Activated T-helper 2 cell treated with anti-CD3 and anti-CD28 coated beads, Interferon-gamma antibody, Interleukin-2, Interleukin-4, amounts not matched to agents 10 μg/mL and 5 μg/mL and 100 μg/mL, durations not matched to agents 14 hours and 24 hours and 36 hours (primary cell): Measurements from ENCODE around the gene NPC1L1. TPM values are rescaled to one million over a fixed set of nuclear protein-coding genes. Genes with fewer than 3 reads are reported as not detected.

ENCODE experiments used
- DNase-seq: peaks from one replicate; pipeline ENCODE4 v3.0.0; 2021; ENCODE audit warnings: low spot score
- H3K27ac Mint-ChIP-seq: one replicate; pipeline ENCODE4 v1.8.0; 2021; ENCODE audit warnings: mixed read lengths
- H3K27me3 Mint-ChIP-seq: one replicate; pipeline ENCODE4 v1.8.0; 2021; ENCODE audit warnings: low read depth, mixed read lengths
- H3K36me3 Mint-ChIP-seq: one replicate; pipeline ENCODE4 v1.8.0; 2021; ENCODE audit warnings: low read depth, mixed read lengths
- H3K4me1 Mint-ChIP-seq: one replicate; pipeline ENCODE4 v1.8.0; 2021; ENCODE audit warnings: low read depth, mixed read lengths
- H3K4me3 Mint-ChIP-seq: one replicate; pipeline ENCODE4 v1.8.0; 2021; ENCODE audit warnings: low read depth, mild to moderate bottlenecking, moderate library complexity, mixed read lengths
- H3K9me3 Mint-ChIP-seq: one replicate; pipeline ENCODE4 v1.8.0; 2021; ENCODE audit warnings: mixed read lengths
- intact Hi-C: fragments of 100-400 bp; cut with micrococcal nuclease; formaldehyde crosslinking; loops from one replicate; pipeline ENCODE4 v1.15.1; 2023
- total RNA-seq: library from RNA; stranded (reverse); gene quantifications from 2 replicates; pipeline ENCODE4 v1.2.3, GENCODE V29; 2022

Gene NPC1L1
- total RNA-seq, 1 donor from 2014 or later, result not detected

DNA sequence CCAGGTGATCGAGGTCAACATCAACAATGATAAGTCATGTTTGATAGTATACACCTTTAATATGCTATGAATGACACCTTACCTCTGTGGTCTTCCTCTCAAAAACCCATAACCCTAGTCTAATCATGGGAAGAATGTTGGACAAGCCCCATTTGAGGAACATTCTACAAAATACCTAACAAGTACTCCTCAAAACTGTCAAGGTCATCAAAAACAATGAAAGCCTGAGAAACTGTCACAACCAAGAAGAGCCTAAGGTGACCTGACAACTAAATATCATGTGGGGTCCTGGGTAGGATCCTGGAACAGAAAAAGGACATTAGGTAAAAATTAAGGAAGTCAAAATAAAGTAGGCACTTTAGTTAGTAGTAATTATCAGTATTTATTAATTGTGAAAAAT lies 44.7 kb downstream of the NPC1L1 start:
- no peak overlapping the region for H3K4me3 Mint-ChIP-seq
- no peaks in the 10 kb centered on the region for H3K36me3 Mint-ChIP-seq
- intact Hi-C loops, result no loop called here
- no peaks in the 10 kb centered on the region for H3K9me3 Mint-ChIP-seq
- H3K4me1 Mint-ChIP-seq, result no peaks in the 10 kb centered on the region
- DNase-seq, result no peak
- no peak overlapping the region for H3K27ac Mint-ChIP-seq
- H3K27me3 Mint-ChIP-seq, result peaks cover 3% of the 10 kb centered on the region

- H3K9me3 Mint-ChIP-seq, result no peaks in the 10 kb centered on the region
- H3K4me1 Mint-ChIP-seq, result peaks cover 5% of the 10 kb centered on the region
- H3K27ac Mint-ChIP-seq, result no peak overlapping the region
- peaks cover 3% of the 10 kb centered on the region for H3K27me3 Mint-ChIP-seq
- DNase-seq, result no peak
- H3K36me3 Mint-ChIP-seq, result peaks cover 1% of the 10 kb centered on the region
- H3K4me3 Mint-ChIP-seq, result no peak overlapping the region
- intact Hi-C loops, result no loop called here
Measured at GRCh38 chr7:44494960-44495359, 46.2 kb downstream of the NPC1L1 start.

DNA sequence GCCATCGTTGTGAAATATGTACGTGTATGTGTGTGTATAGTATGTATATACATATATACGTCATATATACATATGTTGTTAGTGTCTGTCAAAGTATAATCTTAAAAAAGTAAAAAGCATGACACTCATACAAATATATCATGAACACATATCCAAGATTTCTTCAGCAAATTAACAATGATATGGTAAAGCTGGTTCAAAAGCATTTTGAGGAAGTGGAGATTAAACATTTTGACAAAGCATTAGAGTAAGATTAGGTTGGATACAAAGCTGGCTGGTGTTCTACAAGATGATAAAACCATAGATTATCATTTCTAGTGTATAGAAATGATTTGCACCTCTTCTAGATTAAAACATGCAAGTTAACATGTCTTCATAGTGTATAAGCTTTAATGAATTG lies 49.9 kb downstream of the NPC1L1 start:
- Mint-ChIP-seq H3K27me3 (no peaks in the 10 kb centered on the region), H3K9me3 (no peaks in the 10 kb centered on the region), H3K27ac (peak overlapping the region; percentile 91), H3K4me3 (peak overlapping the region; percentile 85), H3K4me1 (peaks cover 29% of the 10 kb centered on the region), H3K36me3 (peaks cover 23% of the 10 kb centered on the region)
- intact Hi-C loops, result loop anchor here (2.0 kb wide), 1 partner anchor 306 kb away; the partner anchor contains the start of gene PPIA
- no peak for DNase-seq

DNA sequence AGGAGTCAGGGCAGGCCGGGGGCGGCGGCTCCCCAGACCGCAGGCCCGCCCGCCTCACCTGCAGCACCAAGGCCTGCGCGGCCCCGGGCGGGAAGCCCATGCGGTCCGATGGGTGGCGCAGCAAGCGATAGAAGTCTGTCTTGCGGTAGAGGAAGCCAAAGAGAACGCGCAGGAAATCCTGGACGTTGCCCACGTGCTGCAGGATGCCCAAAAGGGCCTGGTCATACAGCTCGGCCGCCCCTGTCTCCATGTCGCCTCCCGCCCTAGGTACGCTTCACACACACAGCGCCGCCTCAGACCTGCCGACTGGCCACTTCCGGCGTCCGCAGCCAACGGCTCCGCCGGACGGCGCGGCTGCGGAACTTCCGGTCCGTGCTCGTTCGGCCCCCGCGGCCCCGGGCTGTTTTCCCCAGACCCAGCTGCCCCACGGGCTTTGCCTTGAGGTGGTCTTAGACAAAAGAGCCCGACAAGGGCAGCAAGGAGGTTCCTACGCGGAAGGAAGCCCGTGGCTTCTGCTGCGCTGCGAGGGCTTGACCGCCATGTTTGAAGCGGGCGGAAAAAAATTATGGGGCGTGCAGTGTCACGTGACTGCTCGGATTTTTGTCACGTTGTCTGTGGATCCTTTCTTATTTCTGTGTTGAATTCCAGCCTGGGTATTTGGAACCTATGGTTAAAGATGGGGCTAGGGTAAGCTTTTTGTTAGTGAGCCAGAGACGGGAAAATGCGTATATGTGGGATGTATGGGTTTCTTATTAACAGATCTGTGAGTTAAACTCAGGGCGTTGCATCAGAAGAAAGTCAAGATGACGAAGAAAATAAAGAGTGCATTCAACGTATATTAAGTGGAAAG lies 50.6 kb downstream of the NPC1L1 start, which contains the start of gene NUDCD3:
NUDCD3 (minus strand) TSS at position 308 of the 850 bp plus-strand sequence; CDS start at position 250, 58 bp downstream.
- H3K4me3 Mint-ChIP-seq, result peak within 1 kb of the TSS; percentile 85
- peaks cover 29% of the 10 kb centered on the region for H3K36me3 Mint-ChIP-seq
- no peaks in the 10 kb centered on the region for H3K9me3 Mint-ChIP-seq
- no peaks in the 10 kb centered on the region for H3K27me3 Mint-ChIP-seq
- H3K27ac Mint-ChIP-seq, result peak within 1 kb of the TSS; percentile 91
- intact Hi-C loops, result loop anchor here (1.0 to 2.0 kb wide), 2 partner anchors 30 to 306 kb away; partner anchors contain the start of gene PPIA
- DNase-seq, result peak; percentile 77
- H3K4me1 Mint-ChIP-seq, result peaks cover 35% of the 10 kb centered on the region

DNA sequence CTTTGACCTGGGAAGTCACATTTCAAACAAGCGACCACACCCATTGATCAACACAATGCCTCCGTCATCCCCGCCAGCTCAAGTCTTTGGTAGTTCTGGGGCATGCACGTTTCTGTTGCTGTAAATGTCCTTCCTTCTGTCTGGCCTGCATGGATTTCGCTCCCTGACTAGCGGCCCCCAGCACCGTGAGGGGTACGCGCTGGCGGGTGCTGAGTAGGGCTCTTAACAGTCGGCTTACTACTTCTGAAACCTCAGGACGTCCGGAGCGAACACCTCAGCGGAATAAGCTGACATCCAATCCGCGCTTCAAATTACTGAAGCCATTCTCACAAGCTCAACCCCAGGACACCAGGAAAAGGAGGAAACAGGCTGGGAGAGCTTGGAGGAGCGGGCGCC lies 51.2 kb downstream of the NPC1L1 start:
- H3K36me3 Mint-ChIP-seq, result peaks cover 33% of the 10 kb centered on the region
- no peaks in the 10 kb centered on the region for H3K9me3 Mint-ChIP-seq
- peak overlapping the region; percentile 85 for H3K4me3 Mint-ChIP-seq
- DNase-seq, result no peak
- intact Hi-C loops, result loop anchor here (1.0 to 2.0 kb wide), 2 partner anchors 30 to 307 kb away; partner anchors contain the start of gene PPIA
- H3K27ac Mint-ChIP-seq, result peak overlapping the region; percentile 91
- peaks cover 39% of the 10 kb centered on the region for H3K4me1 Mint-ChIP-seq
- H3K27me3 Mint-ChIP-seq, result no peaks in the 10 kb centered on the region

- Mint-ChIP-seq H3K4me3 (peak overlapping the region; percentile 85), H3K9me3 (peaks cover 2% of the 10 kb centered on the region), H3K27ac (no peak overlapping the region), H3K27me3 (no peaks in the 10 kb centered on the region), H3K36me3 (peaks cover 43% of the 10 kb centered on the region), H3K4me1 (peaks cover 43% of the 10 kb centered on the region)
- no peak for DNase-seq
- intact Hi-C loops, result no loop called here
Measured at GRCh38 chr7:44488955-44489354, 52.2 kb downstream of the NPC1L1 start.

DNA sequence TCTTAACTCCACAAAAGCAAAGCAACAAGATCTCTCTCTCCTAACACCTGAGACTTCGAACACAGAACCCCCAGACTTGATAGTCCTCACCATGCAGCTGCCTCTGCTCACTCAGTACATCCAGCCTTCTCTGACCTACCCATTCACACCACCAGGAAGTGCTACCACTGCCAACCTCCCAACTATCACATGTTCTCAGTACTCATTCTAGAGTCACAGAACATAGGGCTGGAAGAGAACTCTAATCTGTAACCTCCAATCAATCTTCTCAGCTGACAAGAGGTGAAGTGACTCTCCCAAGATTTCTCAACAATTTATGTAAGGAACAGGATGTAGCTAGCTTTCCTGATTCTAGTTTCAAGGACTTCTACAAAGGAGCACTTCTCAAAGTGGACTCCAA lies 54.4 kb downstream of the NPC1L1 start:
- Mint-ChIP-seq H3K4me3 (no peak overlapping the region), H3K36me3 (peaks cover 64% of the 10 kb centered on the region), H3K27me3 (no peaks in the 10 kb centered on the region), H3K4me1 (peaks cover 43% of the 10 kb centered on the region), H3K9me3 (peaks cover 19% of the 10 kb centered on the region), H3K27ac (peak overlapping the region; percentile 10)
- intact Hi-C loops, result no loop called here
- no peak for DNase-seq

GRCh38 chr7:44486001-44486400 lies 55.1 kb downstream of the NPC1L1 start:
- H3K9me3 Mint-ChIP-seq, result peaks cover 19% of the 10 kb centered on the region
- no peak overlapping the region for H3K4me3 Mint-ChIP-seq
- intact Hi-C loops, result no loop called here
- H3K27me3 Mint-ChIP-seq, result no peaks in the 10 kb centered on the region
- H3K4me1 Mint-ChIP-seq, result peaks cover 42% of the 10 kb centered on the region
- peaks cover 71% of the 10 kb centered on the region for H3K36me3 Mint-ChIP-seq
- peak overlapping the region; percentile 16 for H3K27ac Mint-ChIP-seq
- no peak for DNase-seq

DNA sequence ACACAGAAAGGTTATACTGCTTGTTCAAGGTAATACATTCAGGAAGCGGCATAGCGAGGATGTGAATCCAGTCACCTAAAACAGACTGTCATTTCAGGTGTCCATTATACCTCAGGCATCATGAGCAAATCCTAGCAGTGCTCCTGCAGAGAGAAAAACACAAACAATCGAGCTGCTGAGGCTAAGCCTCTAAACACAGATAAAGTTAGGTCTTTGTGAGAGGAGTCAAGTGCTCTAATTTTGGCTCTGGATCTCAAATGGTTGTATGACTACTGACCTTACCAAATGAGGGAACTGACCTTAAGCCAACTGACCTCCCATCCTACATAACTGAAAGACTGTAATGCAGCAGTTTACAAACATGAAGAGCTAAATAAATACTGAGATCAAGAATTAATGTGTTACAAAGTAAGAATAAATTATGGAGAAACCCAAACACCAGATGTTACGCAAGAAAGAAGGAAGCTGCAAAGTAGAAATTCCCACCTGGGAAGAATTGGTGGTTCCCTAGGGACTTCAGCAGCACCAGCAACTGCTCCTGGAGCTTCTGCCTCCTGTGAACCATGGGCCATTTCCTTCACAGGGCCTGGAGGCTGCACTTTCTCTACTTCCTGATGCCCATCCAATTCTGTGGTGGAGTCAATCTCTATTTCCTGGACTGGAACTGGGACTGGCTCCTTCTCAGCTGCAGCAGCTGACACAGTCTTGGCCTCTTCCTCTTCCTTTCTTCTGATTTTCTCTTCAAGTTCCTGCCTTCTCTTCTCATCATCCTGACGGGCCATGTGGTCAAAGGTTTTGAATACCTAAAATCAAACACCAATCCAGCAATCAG lies 56.4 kb downstream of the NPC1L1 start:
- peaks cover 39% of the 10 kb centered on the region for H3K4me1 Mint-ChIP-seq
- intact Hi-C loops, result no loop called here

DNA sequence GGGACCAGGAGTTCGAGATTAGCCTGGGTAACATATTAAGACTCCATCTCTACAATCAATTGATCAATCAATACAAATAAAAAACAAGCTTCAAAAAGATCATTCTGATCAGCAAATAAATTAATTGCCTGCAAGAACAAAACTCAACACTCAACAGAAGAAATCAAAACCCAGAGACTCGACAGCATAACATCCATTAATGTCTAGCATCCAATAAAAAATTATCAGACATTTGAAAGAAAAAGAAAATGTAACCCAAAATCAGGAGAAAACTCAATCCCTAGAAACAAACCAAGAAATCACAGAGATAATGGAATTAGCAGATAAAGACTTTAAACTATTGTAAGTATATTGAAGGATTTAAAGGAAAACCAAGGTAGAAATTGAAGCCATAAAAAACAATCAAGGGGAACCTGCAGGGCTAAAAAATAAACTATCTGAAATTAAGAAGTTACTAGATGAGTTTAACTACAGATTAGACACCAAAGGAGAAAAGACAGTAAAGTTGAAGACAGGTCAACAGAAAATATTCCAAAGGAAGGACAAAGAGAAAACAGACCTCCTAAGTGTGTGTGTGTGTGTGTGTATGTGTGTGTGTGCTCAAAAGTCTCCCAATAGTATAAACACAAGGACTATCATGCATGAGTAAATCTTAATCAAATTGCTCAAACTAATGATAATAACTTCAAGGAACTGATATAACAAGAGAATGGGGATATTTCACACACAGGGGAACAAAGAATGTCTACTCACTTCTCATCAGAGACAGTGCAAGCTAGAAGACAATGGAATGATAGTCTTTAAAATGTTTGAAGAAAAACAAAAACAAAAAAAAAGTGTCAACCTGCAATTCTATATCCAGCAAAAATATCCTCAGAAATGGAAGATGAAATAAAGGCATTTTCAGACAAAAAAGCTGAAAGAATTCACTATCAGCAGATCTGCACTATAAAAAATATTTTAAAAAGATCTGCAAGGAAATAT lies 58.3 kb downstream of the NPC1L1 start:
- Mint-ChIP-seq H3K9me3 (peaks cover 23% of the 10 kb centered on the region), H3K4me3 (no peak overlapping the region), H3K27me3 (no peaks in the 10 kb centered on the region), H3K27ac (no peak overlapping the region), H3K36me3 (peaks cover 86% of the 10 kb centered on the region), H3K4me1 (peaks cover 27% of the 10 kb centered on the region)
- DNase-seq, result no peak
- intact Hi-C loops, result no loop called here

More for the DNA sequence above, 56.4 kb downstream of the NPC1L1 start:
- no peaks in the 10 kb centered on the region for H3K27me3 Mint-ChIP-seq
- no peak overlapping the region for H3K4me3 Mint-ChIP-seq
- no peak for DNase-seq
- no peak overlapping the region for H3K27ac Mint-ChIP-seq
- H3K9me3 Mint-ChIP-seq, result peaks cover 19% of the 10 kb centered on the region
- H3K36me3 Mint-ChIP-seq, result peaks cover 80% of the 10 kb centered on the region

- no peak overlapping the region for H3K4me3 Mint-ChIP-seq
- DNase-seq, result no peak
- no peaks in the 10 kb centered on the region for H3K27me3 Mint-ChIP-seq
- peaks cover 82% of the 10 kb centered on the region for H3K36me3 Mint-ChIP-seq
- intact Hi-C loops, result loop anchor here (1.0 to 5.0 kb wide), 2 partner anchors 41 to 237 kb away; no protein-coding TSS in a partner anchor
- H3K9me3 Mint-ChIP-seq, result peaks cover 11% of the 10 kb centered on the region
- no peak overlapping the region for H3K27ac Mint-ChIP-seq
- H3K4me1 Mint-ChIP-seq, result peaks cover 12% of the 10 kb centered on the region
Measured at GRCh38 chr7:44477938-44478337, 63.2 kb downstream of the NPC1L1 start.
